A673 (cell line): ENCODE results near the gene CSTPP1. TPM values are rescaled to one million over a fixed set of nuclear protein-coding genes. Genes with fewer than 3 reads are reported as not detected.

Experiments used
- BruUV-seq: library from RNA; stranded (reverse); fragments of 400-500 nt; replicated peaks from 2 replicates; lab custom pipeline; 2021; lab: Mats Ljungman, UMichigan
- CTCF ChIA-PET: fragments of 300-600 bp; sonication (Branson Sonifier 250); formaldehyde crosslinking; loops from one replicate; lab custom pipeline; 2022; ENCODE audit warnings: antibody characterized with exemption; lab: Charles Lee
- POLR2A ChIA-PET: fragments of 300-600 bp; sonication (Branson Sonifier 250); formaldehyde crosslinking; loops from one replicate; lab custom pipeline; 2022; ENCODE audit warnings: antibody characterized with exemption; ENCODE audit not compliant: low non-redundant PET; lab: Charles Lee
- DNase-seq: peaks from one replicate; pipeline ENCODE4 v3.0.0-alpha.2; 2015; ENCODE audit warnings: low spot score
- H3K27ac ChIP-seq: fragments of 200-600 bp; sonication (generic); 2 replicates; pipeline ENCODE4 v1.5.1; 2016; ENCODE audit warnings: mixed run types, low read depth, mild to moderate bottlenecking, mixed read lengths, antibody characterized with exemption, low read length; ENCODE audit not compliant: poor library complexity, severe bottlenecking
- H3K27me3 ChIP-seq: fragments of 200-600 bp; sonication (generic); replicated peaks from 2 replicates; pipeline ENCODE4 v1.6.1; 2017; ENCODE audit warnings: mixed run types, low read depth, mild to moderate bottlenecking, mixed read lengths, antibody characterized with exemption, low read length; ENCODE audit not compliant: insufficient read depth, poor library complexity
- H3K36me3 ChIP-seq: fragments of 200-600 bp; sonication (generic); 2 replicates; pipeline ENCODE4 v1.6.1; 2016; ENCODE audit warnings: mixed run types, mild to moderate bottlenecking, mixed read lengths, antibody characterized with exemption, low read length; ENCODE audit not compliant: insufficient read depth, poor library complexity, severe bottlenecking
- H3K4me1 ChIP-seq: fragments of 200-600 bp; sonication (generic); 2 replicates; pipeline ENCODE4 v1.6.1; 2017; ENCODE audit warnings: mixed run types, mild to moderate bottlenecking, mixed read lengths, antibody characterized with exemption, low read length; ENCODE audit not compliant: insufficient read depth, poor library complexity, severe bottlenecking
- H3K4me3 ChIP-seq: fragments of 200-600 bp; sonication (generic); 2 replicates; pipeline ENCODE4 v1.5.1; 2016; ENCODE audit warnings: low read depth, mixed run types, mild to moderate bottlenecking, mixed read lengths, low read length; ENCODE audit not compliant: poor library complexity, severe bottlenecking
- H3K9me3 ChIP-seq: fragments of 200-600 bp; sonication (generic); 2 replicates; pipeline ENCODE4 v1.6.1; 2016; ENCODE audit warnings: mixed run types, low read depth, mild to moderate bottlenecking, mixed read lengths, antibody characterized with exemption, low read length; ENCODE audit not compliant: poor library complexity, severe bottlenecking
- EZH2 ChIP-seq: fragments of 200-600 bp; sonication (generic); IDR thresholded peaks from 2 replicates; pipeline ENCODE4 v1.6.1; 2017; ENCODE audit warnings: borderline replicate concordance, low read depth, mild to moderate bottlenecking, mixed read lengths, antibody characterized with exemption, low read length; ENCODE audit not compliant: poor library complexity, severe bottlenecking
- intact Hi-C: fragments of 100-400 bp; cut with micrococcal nuclease; formaldehyde crosslinking; loops from one replicate; pipeline ENCODE4 v1.10.0; 2022; ENCODE audit not compliant: unreplicated experiment
- total RNA-seq: library from RNA; stranded (reverse); gene quantifications from 2 replicates; pipeline ENCODE4 v1.2.3, GENCODE V29; 2021
- TF ChIP-seq, protein P1 (sequence below): fragments of 300-800, 200-600 bp; sonication (generic); conservative IDR thresholded peaks from 2 replicates; pipeline ENCODE4 v1.5.1; 2017; ENCODE audit warnings: low read depth, mild to moderate bottlenecking, antibody characterized with exemption, low read length, moderate library complexity, mixed read lengths

CSTPP1 gene
- total RNA-seq, 1 experiment from 2014 or later, result 79.3 TPM

DNA sequence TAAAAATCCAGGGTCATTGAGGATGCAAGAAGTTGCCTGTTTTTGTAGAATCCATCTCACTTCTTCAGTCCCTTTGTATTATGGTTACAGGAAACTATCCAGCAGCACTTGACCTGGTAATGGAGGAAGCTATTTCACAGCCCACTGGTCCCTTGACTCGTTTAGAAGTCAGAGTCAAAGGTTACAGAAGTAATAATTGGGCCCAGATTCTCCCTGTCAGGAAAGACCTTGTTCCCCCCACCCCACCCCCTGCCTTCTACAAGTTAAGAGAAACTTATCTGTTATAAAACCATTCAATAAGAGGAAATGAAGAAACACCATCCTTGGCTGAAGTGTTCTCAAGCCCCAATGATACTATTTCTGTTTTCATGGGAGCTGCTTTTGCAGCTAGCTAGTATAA, 65.8 kb downstream of the CSTPP1 start:
- Histone ChIP-seq H3K27ac (peak overlapping the region; percentile 70), H3K4me1 (peaks cover 70% of the 10 kb centered on the region), H3K36me3 (no peaks in the 10 kb centered on the region), H3K9me3 (peaks cover 3% of the 10 kb centered on the region), H3K4me3 (peak overlapping the region; percentile 0), H3K27me3 (no peaks in the 10 kb centered on the region)
- ChIA-PET POLR2A (interaction anchor here (0.6 to 0.9 kb wide), 2 partner anchors 86 to 170 kb away, joined by 8 to 18 read pairs; no protein-coding TSS in a partner anchor), CTCF (interaction anchor here (0.6 to 1.7 kb wide), 5 partner anchors 86 to 1647 kb away, joined by 3 to 17 read pairs (median 6); no protein-coding TSS in a partner anchor)
- no TSS peak for BruUV-seq
- intact Hi-C loops, result no loop called here
- no peak for DNase-seq
- TF ChIP-seq, protein P1, sequence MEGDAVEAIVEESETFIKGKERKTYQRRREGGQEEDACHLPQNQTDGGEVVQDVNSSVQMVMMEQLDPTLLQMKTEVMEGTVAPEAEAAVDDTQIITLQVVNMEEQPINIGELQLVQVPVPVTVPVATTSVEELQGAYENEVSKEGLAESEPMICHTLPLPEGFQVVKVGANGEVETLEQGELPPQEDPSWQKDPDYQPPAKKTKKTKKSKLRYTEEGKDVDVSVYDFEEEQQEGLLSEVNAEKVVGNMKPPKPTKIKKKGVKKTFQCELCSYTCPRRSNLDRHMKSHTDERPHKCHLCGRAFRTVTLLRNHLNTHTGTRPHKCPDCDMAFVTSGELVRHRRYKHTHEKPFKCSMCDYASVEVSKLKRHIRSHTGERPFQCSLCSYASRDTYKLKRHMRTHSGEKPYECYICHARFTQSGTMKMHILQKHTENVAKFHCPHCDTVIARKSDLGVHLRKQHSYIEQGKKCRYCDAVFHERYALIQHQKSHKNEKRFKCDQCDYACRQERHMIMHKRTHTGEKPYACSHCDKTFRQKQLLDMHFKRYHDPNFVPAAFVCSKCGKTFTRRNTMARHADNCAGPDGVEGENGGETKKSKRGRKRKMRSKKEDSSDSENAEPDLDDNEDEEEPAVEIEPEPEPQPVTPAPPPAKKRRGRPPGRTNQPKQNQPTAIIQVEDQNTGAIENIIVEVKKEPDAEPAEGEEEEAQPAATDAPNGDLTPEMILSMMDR, result no peak
- TF ChIP-seq EZH2, result no peak

DNA sequence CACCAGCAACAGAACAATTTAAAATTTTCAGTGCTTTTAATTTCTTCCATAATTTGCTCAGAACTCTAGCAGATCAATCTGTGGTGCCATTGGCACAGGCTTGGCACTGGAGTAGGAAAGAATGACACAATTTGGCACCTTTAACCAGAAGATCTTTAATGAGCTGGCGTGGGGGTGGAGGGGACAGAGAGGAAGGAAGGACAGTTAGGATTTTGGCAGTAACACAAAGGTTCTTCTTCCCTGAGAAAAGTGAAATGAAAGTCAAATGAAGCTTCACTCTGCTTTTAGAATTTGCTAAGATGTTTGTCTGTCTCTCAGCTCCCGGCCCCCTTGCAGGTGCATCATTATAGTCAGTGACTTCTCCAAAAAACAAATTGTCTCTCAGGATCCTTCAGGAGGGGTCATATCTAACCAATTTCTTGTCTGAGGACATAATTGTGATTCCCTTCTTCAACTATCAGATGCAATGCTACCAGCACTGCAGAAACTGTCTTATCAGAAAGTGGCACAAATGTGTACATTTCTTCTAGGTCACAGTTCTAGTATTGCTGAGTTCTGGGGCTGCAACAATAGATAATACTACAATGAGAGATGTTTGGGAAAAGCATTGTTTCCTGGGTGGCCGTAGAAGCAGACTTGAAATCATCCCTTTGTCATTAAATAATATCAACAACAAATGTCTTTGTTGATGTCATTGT, 66.8 kb downstream of the CSTPP1 start:
- intact Hi-C loops, result no loop called here
- no peak for TF ChIP-seq EZH2
- TF ChIP-seq, protein P1, result no peak
- peak; percentile 72 for DNase-seq
- ChIA-PET POLR2A (interaction anchor here (0.7 to 0.9 kb wide), 2 partner anchors 87 to 751 kb away, joined by 5 to 18 read pairs; no protein-coding TSS in a partner anchor), CTCF (interaction anchor here (0.7 kb wide), 1 partner anchor 144 kb away, joined by 17 read pairs; no protein-coding TSS in a partner anchor)
- Histone ChIP-seq H3K9me3 (peaks cover 5% of the 10 kb centered on the region), H3K27ac (peak overlapping the region; percentile 70), H3K4me3 (no peak overlapping the region), H3K36me3 (no peaks in the 10 kb centered on the region), H3K4me1 (peaks cover 72% of the 10 kb centered on the region), H3K27me3 (no peaks in the 10 kb centered on the region)
- BruUV-seq, result no TSS peak

DNA sequence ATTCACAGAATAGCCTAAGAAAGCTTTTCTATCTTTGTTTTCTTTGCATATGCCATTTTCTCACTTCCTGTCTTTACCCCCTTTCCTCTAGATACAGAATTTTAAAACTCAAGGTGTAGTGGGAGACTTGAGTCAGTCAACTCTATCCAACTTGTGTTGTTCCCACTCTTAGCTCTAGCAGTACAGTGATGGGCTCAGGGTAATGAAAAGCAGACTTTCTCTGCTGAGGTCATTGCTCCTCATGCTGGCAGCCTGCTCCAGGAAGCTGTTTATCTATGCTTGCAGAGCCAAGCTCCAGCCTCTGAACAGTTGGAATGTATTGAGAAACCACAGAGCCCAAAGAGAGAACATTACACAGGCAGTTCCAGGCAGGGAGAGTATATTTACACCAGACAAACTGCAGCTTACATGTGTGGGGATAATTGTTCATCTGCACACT, 68.1 kb downstream of the CSTPP1 start:
- no TSS peak for BruUV-seq
- DNase-seq, result peak; percentile 98
- intact Hi-C loops, result no loop called here
- Histone ChIP-seq H3K9me3 (peaks cover 5% of the 10 kb centered on the region), H3K27me3 (no peaks in the 10 kb centered on the region), H3K4me1 (peaks cover 68% of the 10 kb centered on the region), H3K4me3 (no peak overlapping the region), H3K27ac (peak overlapping the region; percentile 70), H3K36me3 (no peaks in the 10 kb centered on the region)
- no peak for TF ChIP-seq EZH2
- TF ChIP-seq, protein P1, result peak; percentile 10; the same call in 1 of the 2 replicates
- ChIA-PET POLR2A (no interaction called here), CTCF (interaction anchor here (0.5 to 0.6 kb wide), 2 partner anchors 18 to 88 kb away, joined by 4 read pairs; no protein-coding TSS in a partner anchor)
